Measurements from ENCODE around the gene TAP1.

The TAP1 gene

DNA sequence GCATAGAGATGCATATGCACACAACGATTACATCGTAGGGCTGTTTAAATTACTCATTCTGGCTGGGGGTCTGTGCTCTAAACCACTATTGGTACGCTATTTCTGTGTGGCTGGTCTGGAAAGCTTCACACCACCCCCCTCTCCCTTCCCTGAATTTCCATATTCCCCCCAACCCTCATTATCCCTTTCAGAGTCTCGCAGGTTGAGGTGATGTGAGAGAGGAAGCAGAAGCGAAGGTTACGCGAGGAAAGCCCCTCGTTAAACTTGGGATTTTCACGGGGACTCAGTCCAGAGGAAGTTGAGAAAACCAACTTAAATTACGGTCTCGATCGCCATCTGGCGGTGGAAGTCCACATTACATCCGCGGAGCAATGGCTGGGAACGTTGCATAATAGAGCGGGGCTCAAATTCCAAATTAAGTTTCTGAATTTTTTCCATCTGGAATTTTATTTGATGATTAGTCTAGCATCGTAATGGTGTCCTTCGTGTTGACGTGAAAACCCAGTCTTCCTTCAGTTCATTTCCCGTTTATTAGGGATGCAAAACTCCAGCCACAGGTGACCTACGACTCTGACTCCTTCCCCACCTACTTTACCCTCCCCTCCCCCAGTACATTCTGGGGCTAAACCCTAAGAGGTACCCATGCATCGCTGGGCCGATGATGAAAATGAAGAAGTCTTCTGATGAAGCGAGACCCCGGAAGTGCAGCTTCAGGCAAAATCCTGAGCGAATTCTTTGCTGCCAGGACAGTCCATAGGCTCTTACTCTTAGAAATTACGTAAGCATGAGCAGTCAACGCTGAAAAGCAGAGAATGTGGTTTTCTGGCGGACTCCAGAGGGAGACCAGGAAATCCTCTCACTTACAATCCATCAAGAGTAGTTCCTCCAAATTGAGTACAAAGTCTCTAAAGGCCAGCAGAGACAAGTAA is 56.4 kb downstream of the TAP1 start:
- DNase-seq: peak; percentile 23 to 81 (median 67)
